ENCODE data around the gene CYP4F12.
"Not testable (repeated sequence)": the region's sequence is repeated elsewhere in the genome, so short reads cannot be mapped to it uniquely, and the experiment has no call there.

The CYP4F12 gene

DNA sequence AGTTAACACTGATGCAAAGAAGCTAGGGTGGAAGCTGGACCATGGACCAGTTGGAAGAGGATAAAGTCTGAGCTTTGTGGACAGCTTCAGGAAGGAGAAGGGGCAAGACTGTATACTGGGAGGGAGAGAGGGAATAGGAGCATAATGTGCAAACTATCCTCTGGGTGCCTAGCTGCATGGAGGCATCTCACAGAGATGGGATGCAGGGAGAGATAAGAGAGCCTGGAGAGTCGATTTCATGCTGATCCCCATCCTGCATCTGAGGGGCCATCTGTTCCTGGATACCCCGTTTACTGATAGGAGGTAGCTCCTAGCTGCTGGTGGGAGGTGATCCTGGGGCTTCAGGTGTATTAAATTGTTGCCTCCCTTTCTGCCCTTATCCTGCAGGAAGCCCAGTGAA, 23.4 kb upstream of the CYP4F12 start:
- DNase-seq (ENCODE audit: low read depth in 2 of 2), result no peak

DNA sequence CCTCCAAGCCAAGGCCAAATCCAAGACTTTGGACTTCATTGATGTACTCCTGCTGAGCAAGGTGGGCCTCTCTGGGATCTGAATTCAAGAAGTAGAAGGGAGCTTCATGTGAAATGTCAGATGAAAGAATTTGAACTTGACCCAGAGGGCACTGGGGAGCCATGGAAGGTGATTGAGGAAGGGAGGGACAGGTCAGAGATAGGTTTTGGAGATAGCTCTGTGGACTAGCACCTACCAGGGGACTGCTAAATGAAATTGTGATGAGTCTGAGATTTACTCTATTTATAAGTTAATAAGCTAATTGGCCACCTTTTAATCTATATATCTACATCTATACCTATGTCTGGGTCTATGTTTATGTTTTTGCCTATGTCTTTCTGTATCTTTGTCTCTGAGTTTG, 22.8 kb upstream of the CYP4F12 start:
- not testable (repeated sequence) for DNase-seq (ENCODE audit: low read depth in 2 of 2)

- no peak for DNase-seq (ENCODE audit: low read depth in 2 of 2)
Observed at GRCh38 chr19:15651791-15652190, 21.1 kb upstream of the CYP4F12 start.

GRCh38 chr19:15652559-15653278, 20.2 kb upstream of the CYP4F12 start:
- DNase-seq (ENCODE audit: low read depth in 2 of 2), result no peak

- DNase-seq (ENCODE audit: low read depth in 2 of 2), result no peak
Observed at GRCh38 chr19:15656467-15656866, 16.4 kb upstream of the CYP4F12 start.

- no peak for DNase-seq (ENCODE audit: low read depth in 2 of 2)
Observed at GRCh38 chr19:15663247-15663646, 9.6 kb upstream of the CYP4F12 start.

GRCh38 chr19:15666186-15666585, 6.7 kb upstream of the CYP4F12 start:
- DNase-seq (ENCODE audit: low read depth in 2 of 2), result no peak

DNA sequence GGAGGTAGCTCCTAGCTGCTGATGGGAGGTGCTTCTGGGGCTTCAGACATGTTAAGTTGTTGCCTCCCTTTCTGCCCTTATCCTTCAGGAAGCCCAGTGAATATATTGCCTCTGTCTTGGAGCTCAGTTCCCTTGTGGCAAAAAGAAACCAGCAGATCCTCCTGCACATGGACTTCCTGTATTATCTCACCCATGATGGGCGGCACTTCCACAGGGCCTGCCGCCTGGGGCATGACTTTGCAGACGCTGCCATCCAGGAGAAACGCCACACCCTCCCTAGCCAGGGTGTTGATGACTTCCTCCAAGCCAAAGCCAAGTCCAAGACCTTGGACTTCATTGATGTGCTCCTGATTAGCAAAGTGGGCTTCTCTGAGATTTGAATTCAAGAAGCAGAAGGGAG, 6.0 kb upstream of the CYP4F12 start:
- no peak for DNase-seq (ENCODE audit: low read depth in 2 of 2)

GRCh38 chr19:15669440-15669839, 3.4 kb upstream of the CYP4F12 start:
- no peak for DNase-seq (ENCODE audit: low read depth in 2 of 2)

GRCh38 chr19:15669891-15670290, 3.0 kb upstream of the CYP4F12 start:
- no peak for DNase-seq (ENCODE audit: low read depth in 2 of 2)

- no peak for DNase-seq (ENCODE audit: low read depth in 2 of 2)
Observed at GRCh38 chr19:15671237-15671821, 1.6 kb upstream of the CYP4F12 start.

DNA sequence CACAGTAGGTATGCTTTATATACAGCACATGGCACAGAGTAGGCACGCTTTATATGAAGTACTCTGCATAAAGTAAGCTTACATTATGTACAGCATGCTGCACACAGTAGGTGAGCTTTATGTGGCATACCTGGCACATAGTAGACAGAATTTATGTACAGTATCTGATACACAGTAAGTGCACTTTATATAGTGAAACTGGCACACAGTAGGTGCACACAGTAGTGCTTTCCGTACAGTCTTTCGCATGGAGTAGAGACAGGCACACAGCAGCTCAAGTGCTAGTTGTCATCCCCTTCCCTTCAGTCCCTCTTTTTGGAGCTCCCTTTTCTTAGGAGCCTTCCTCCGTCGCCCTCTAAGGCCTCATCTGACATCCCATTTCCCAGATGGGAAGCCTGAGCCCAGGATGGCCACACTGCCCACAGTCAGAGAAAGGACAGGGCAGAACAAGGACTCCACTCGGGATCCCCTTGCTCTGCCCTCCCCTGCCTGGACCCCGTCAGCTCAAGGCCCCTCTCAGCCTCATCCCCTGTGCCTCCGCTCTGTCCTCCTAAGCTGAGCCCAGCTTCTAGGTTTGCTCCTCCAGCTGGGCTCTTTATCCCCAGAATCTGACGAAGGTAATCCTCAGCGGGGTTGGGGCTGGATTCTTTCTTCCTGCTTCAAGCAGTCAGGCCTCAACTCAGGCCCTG, 852 bp upstream of the CYP4F12 start:
- no peak for DNase-seq (ENCODE audit: low read depth in 2 of 2)

DNA sequence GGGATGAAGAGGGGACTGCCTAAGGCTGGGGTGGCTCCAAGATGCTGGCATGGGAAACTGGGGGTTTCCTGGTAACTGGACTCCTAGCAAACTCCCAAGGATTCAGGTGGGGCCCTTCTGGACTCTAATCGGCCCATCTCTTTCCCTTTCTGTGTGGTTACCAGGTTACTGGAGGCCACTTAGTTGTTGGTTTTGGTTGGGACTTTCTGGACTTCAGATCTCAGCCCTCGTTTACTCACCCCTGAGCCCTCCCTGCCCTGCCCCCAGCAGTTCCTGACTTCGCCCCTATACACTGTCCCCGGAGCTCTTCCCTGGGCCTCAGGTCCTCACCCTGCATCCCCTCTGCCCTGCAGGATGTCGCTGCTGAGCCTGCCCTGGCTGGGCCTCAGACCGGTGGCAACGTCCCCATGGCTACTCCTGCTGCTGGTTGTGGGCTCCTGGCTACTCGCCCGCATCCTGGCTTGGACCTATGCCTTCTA, 328 bp downstream of the CYP4F12 start:
- DNase-seq (ENCODE audit: low read depth in 2 of 2), result no peak

- no peak for DNase-seq (ENCODE audit: low read depth in 2 of 2)
Observed at GRCh38 chr19:15675560-15675959, 2.7 kb downstream of the CYP4F12 start.

- DNase-seq (ENCODE audit: low read depth in 2 of 2), result no peak
Observed at GRCh38 chr19:15679089-15679488, 6.2 kb downstream of the CYP4F12 start.

- DNase-seq (ENCODE audit: low read depth in 2 of 2), result not testable (repeated sequence)
Observed at GRCh38 chr19:15679865-15680264, 7.0 kb downstream of the CYP4F12 start.

DNA sequence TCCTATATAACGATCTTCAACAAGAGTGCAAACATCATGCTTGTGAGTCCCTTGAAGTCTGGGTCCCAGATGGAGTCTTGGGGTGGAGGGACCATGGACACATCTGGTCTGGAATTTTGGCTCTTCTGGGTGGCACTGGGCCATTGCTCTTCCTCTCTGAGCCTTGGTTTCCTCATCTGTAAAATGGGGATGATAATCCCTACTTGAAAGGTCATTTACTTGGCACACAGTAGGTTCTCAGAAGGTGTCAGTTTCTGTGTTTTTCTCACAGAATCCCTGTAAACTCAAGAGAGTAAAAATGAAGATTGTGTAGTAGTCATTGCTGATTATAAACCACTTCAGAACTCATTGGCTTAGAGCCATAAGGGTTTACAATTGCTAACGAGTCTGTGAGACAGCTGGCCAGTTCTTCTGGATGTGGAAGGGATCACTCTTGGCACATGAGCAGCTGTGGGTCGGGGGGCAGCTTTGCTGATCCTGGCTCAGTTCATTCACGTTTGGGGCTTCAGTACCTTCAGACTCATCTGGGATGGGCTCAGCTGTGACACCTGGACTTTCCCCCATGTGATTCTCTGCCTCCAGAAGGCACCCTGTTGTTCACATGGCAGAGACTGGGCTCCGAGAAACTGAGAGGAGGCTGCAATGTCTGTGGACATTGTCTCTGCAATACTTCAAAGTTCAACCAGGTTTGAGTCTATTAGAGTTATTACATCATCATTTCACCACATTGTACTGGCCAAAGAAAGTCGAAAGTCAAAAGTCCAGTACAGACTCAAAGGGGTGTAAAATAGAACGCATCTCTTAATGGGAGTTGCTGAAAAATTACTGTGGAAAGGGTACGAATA, 7.8 kb downstream of the CYP4F12 start:
- DNase-seq (ENCODE audit: low read depth in 2 of 2), result no peak

DNA sequence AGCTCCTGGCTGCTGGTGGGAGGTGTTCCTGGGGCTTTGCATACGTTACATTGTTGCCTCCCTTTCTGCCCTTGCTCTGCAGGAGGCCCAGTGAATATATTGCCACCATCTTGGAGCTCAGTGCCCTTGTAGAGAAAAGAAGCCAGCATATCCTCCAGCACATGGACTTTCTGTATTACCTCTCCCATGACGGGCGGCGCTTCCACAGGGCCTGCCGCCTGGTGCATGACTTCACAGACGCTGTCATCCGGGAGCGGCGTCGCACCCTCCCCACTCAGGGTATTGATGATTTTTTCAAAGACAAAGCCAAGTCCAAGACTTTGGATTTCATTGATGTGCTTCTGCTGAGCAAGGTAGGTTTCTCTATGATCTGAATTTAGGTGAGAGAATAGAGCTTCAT, 10.5 kb downstream of the CYP4F12 start:
- DNase-seq (ENCODE audit: low read depth in 2 of 2), result no peak

- no peak for DNase-seq (ENCODE audit: low read depth in 2 of 2)
Observed at GRCh38 chr19:15684828-15685227, 11.9 kb downstream of the CYP4F12 start.

GRCh38 chr19:15696654-15697194, 23.8 kb downstream of the CYP4F12 start:
- no peak for DNase-seq (ENCODE audit: low read depth in 2 of 2)

DNA sequence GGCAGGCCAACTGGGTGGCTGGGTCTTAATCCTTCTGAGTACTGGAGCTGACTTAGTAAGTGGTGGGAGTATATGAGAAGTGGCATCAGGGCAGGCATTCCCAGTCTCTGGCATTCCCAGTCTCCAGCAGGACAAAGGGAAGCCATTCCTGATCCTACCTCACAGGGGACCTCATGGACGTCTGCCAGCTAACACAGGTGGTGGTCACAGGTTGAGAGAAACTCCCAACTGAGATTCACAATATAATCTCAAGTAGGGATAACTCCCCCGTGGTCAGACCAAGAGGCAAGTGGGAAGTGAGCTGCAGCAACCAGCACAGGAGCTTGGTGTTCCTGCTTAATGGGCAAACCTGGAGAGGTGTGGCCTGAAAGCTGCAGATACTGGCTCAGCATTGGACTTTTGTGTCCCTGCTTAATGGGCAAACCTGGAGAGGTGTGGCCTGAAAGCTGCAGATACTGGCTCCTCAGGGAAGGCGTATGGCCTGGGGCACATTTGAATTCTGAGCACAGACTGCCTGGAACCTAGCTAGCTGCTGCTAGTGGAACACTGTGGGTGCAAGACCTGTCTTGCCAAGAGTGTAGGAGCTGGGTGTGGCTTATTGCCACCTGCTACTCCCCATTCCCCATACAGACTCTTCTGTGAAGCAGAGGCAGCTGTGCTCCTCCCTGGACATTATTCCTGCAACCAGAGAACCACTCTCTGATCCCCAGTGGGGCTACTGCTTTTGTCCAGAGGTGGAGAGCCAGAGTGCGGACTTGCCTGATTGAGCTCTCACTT, 29.1 kb downstream of the CYP4F12 start:
- DNase-seq (ENCODE audit: low read depth in 2 of 2), result no peak
